Measurements from ENCODE around the gene TPCN2.

TPCN2 gene

DNA sequence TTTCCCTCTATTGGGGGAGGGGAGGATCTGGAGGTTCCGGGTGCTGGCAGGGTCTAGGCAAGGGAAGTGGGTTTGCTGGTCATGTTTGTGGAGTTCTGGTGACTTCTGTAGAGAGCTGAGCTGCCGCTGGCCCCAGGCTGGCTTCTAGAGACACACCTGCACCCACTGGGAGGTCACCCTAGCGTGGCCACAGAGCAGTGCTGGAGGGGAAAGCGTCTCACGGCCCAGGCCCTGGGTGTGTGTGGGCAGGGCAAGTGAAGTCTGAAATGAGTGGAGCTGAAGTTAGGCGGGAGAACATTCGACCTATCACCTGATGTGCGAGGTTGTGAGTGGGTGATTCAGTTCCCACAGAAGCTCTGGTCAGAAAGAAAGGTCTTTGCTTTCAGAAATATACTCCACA is 134.9 kb downstream of the TPCN2 start:
- H3K9ac ChIP-seq (ENCODE audit: insufficient read length), result no peak overlapping the region
- H3K4me3 ChIP-seq, result no peak overlapping the region
- H3K27ac ChIP-seq, result no peak overlapping the region
- H3K9me3 ChIP-seq (ENCODE audit: low read depth, low read length), result no peaks in the 10 kb centered on the region
- no peak for TF ChIP-seq FOXP2 (optimal IDR thresholded peaks at IDR 0.05; ENCODE audit: control extremely low read depth, extremely low read length, insufficient read depth)
- no peaks in the 10 kb centered on the region for H3K36me3 ChIP-seq (ENCODE audit: insufficient read depth, low read length)
- DNase-seq (ENCODE audit: low read depth, low spot score), result no peak
